Fibroblast of lung (primary cell): ENCODE data around the gene DEPDC5. TPM values are rescaled to one million over a fixed set of nuclear protein-coding genes. Genes with fewer than 3 reads are reported as not detected.

Experiments used
- DNase-seq, 2 donors: peaks; one replicate each; pipeline versions ENCODE4 v3.0.0 to v3.0.0-alpha.2; 2010; ENCODE audit warnings: low read depth in 2 of 2
- H2AFZ ChIP-seq: 2 replicates; pipeline ENCODE4 v1.5.1; 2012; ENCODE audit warnings: low read length, control low read depth, inconsistent platforms
- H3K27ac ChIP-seq: 2 replicates; pipeline ENCODE4 v1.5.1; 2011; ENCODE audit warnings: low read length, control low read depth; ENCODE audit not compliant: insufficient read depth
- H3K27me3 ChIP-seq: 2 replicates; pipeline ENCODE4 v1.5.1; 2011; ENCODE audit warnings: mild to moderate bottlenecking, low read length; ENCODE audit not compliant: control insufficient read depth, insufficient read depth
- H3K36me3 ChIP-seq: 2 replicates; pipeline ENCODE4 v1.5.1; 2011; ENCODE audit warnings: low read length; ENCODE audit not compliant: control insufficient read depth, insufficient read depth
- H3K4me1 ChIP-seq: 2 replicates; pipeline ENCODE4 v1.5.1; 2011; ENCODE audit warnings: low read length; ENCODE audit not compliant: control insufficient read depth, insufficient read depth; ENCODE audit errors: extremely low read depth
- H3K4me2 ChIP-seq: 2 replicates; pipeline ENCODE4 v1.5.1; 2011; ENCODE audit warnings: low read length, control low read depth; ENCODE audit not compliant: insufficient read depth; ENCODE audit errors: extremely low read depth
- H3K4me3 ChIP-seq, 4 experiments: fragments of 200-600 bp in 1 of 4; sonication (generic) in 1 of 4; replicated peaks in 1 of 4; 2 replicates each; pipeline ENCODE4 v1.5.1; 2011 to 2016; ENCODE audit warnings: low read length in 4 of 4, low read depth in 3 of 4, mild to moderate bottlenecking in 3 of 4, control low read depth in 2 of 4, inconsistent platforms in 1 of 4, mixed read lengths in 1 of 4; ENCODE audit not compliant: insufficient read depth in 1 of 4; ENCODE audit errors: control extremely low read depth in 1 of 4
- H3K79me2 ChIP-seq: 2 replicates; pipeline ENCODE4 v1.5.1; 2012; ENCODE audit warnings: mild to moderate bottlenecking, low read length, inconsistent platforms; ENCODE audit not compliant: control insufficient read depth, insufficient read depth
- H3K9ac ChIP-seq: 2 replicates; pipeline ENCODE4 v1.5.1; 2011; ENCODE audit warnings: mild to moderate bottlenecking, low read length, control low read depth; ENCODE audit not compliant: insufficient read depth
- H3K9me3 ChIP-seq: 2 replicates; pipeline ENCODE4 v1.5.1; 2012; ENCODE audit warnings: low read depth, low read length; ENCODE audit not compliant: control insufficient read depth, insufficient read depth
- H4K20me1 ChIP-seq: 2 replicates; pipeline ENCODE4 v1.5.1; 2011; ENCODE audit warnings: low read length; ENCODE audit not compliant: control insufficient read depth, insufficient read depth; ENCODE audit errors: extremely low read depth
- CTCF ChIP-seq, 2 donors: IDR thresholded peaks in 1 of 2; conservative IDR thresholded peaks in 1 of 2; 1 replicate in 1 of 2; 2 replicates in 1 of 2; pipeline ENCODE4 v1.5.1; 2011 to 2012; ENCODE audit warnings: low read length in 2 of 2, control low read depth in 1 of 2, inconsistent platforms in 1 of 2, low read depth in 1 of 2, mild to moderate bottlenecking in 1 of 2
- EZH2 ChIP-seq: IDR thresholded peaks from 2 replicates; pipeline ENCODE4 v1.5.1; 2012; ENCODE audit warnings: low read length, control low read depth, mild to moderate bottlenecking; ENCODE audit errors: missing control alignments
- polyA plus RNA-seq, 2 donors: library from polyadenylated mRNA; depleted of rRNA in 1 of 2; stranded (reverse) in 1 of 2; unstranded in 1 of 2; fragments of >200 nt; gene quantifications; 2 replicates each; pipeline ENCODE4 v1.2.1, GENCODE V29; 2011 to 2012; ENCODE audit warnings: missing spikeins in 1 of 2
- total RNA-seq: library from RNA; depleted of rRNA; stranded (reverse); fragments of >200 nt; gene quantifications from 2 replicates; pipeline ENCODE4 v1.2.1, GENCODE V29; 2014

The DEPDC5 gene
- total and polyA plus RNA-seq, 2 donors (not counting 1 experiment from before 2014, with no cell fraction given), result 10.4 to 10.7 TPM

DNA sequence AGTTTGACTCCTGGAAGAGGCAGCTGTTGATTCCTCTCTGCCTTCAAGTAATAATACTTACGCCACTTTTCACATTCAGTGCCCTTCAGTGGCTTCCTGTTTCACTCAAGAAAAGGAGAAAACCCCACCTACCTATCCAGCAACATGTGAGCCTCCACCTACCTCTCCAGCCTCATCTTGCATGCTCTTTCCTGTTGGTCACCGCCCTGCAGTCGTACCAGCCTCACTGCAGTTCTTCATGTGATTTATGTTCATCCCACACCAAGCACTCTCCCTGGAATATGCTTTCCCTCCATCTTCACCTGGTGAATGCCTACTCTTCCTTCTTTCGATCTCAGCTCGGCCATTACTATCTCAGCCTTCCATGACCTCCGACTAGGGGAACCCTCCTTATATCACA lies 168.7 kb downstream of the DEPDC5 start:
- TF ChIP-seq CTCF (conservative IDR thresholded peaks at IDR 0.05 in 1 of 2, IDR thresholded peaks at IDR 0.05 in 1 of 2; ENCODE audit: low read depth in 1 of 2, low read length in 2 of 2) (no peak), EZH2 (no peak)
- Histone ChIP-seq H3K27me3 (no peaks in the 10 kb centered on the region), H3K27ac (no peak overlapping the region), H3K4me2 (no peak overlapping the region), H3K4me1 (no peaks in the 10 kb centered on the region), H3K9me3 (no peaks in the 10 kb centered on the region), H3K36me3 (no peaks in the 10 kb centered on the region), H3K4me3 (no peak overlapping the region), H3K79me2 (no peaks in the 10 kb centered on the region), H4K20me1 (no peaks in the 10 kb centered on the region), H2AFZ (no peak overlapping the region), H3K9ac (no peak overlapping the region)
- DNase-seq, result no peak

- H3K4me1 ChIP-seq, result no peaks in the 10 kb centered on the region
- no peak overlapping the region for H3K27ac ChIP-seq
- DNase-seq, result no peak
- H2AFZ ChIP-seq, result no peak overlapping the region
- TF ChIP-seq CTCF (conservative IDR thresholded peaks at IDR 0.05 in 1 of 2, IDR thresholded peaks at IDR 0.05 in 1 of 2; ENCODE audit: low read depth in 1 of 2, low read length in 2 of 2) (no peak), EZH2 (no peak)
- H3K27me3 ChIP-seq, result no peaks in the 10 kb centered on the region
- H3K9me3 ChIP-seq, result no peaks in the 10 kb centered on the region
- no peak overlapping the region for H3K4me3 ChIP-seq
- no peaks in the 10 kb centered on the region for H3K79me2 ChIP-seq
- H3K4me2 ChIP-seq, result no peak overlapping the region
- no peaks in the 10 kb centered on the region for H4K20me1 ChIP-seq
- no peaks in the 10 kb centered on the region for H3K36me3 ChIP-seq
- no peak overlapping the region for H3K9ac ChIP-seq
Observed at GRCh38 chr22:31923136-31923535, 169.3 kb downstream of the DEPDC5 start.

DNA sequence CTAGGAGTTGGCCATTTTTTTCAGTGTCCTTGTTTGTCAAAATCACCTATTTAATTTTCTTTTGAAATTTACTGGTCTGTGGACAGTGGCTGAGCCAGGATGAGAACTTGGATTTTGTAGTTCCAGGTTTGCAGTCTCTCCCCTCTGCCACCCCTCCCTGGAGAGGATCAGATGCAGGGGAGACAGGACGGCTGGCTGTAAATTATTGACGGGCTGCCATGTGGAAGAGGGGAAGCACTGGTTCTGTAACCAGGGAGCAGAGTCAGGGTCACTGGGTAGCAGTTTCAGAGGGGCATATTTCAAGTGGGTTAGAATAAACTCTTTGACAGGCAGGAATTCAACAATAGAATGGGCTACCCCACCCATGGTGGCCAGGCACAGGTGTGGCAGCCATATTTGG lies 169.9 kb downstream of the DEPDC5 start:
- Histone ChIP-seq H3K27me3 (no peaks in the 10 kb centered on the region), H3K4me2 (no peak overlapping the region), H3K79me2 (no peaks in the 10 kb centered on the region), H3K36me3 (no peaks in the 10 kb centered on the region), H4K20me1 (no peaks in the 10 kb centered on the region), H2AFZ (no peak overlapping the region), H3K4me3 (no peak overlapping the region), H3K9me3 (no peaks in the 10 kb centered on the region), H3K4me1 (no peaks in the 10 kb centered on the region), H3K9ac (no peak overlapping the region), H3K27ac (no peak overlapping the region)
- no peak for TF ChIP-seq EZH2
- no peak for TF ChIP-seq CTCF (conservative IDR thresholded peaks at IDR 0.05 in 1 of 2, IDR thresholded peaks at IDR 0.05 in 1 of 2; ENCODE audit: low read depth in 1 of 2, low read length in 2 of 2)
- no peak for DNase-seq
